Measurements from ENCODE around the gene PPP4C. TPM values are rescaled to one million over a fixed set of nuclear protein-coding genes. Genes with fewer than 3 reads are reported as not detected.

PPP4C gene
- total and polyA plus RNA-seq, 2 experiments from 2014 or later, result 123 to 236 TPM

- Histone ChIP-seq H4K20me1 (ENCODE audit: insufficient read depth, poor library complexity, severe bottlenecking) (peaks cover 20% of the 10 kb centered on the region), H3K9me2 (replicated peaks; ENCODE audit: insufficient read depth) (no peaks in the 10 kb centered on the region), H3K4me2 (peak overlapping the region; percentile 54), H3K27ac (peak overlapping the region; percentile 86), H3K9me3 (ENCODE audit: low read depth) (no peaks in the 10 kb centered on the region), H2AFZ (no peak overlapping the region), H3K4me3 (no peak overlapping the region), H3K79me2 (peaks cover 78% of the 10 kb centered on the region), H3K36me3 (replicated peaks; ENCODE audit: insufficient read depth, low read depth) (no peaks in the 10 kb centered on the region), H3K4me1 (ENCODE audit: insufficient read depth) (peaks cover 29% of the 10 kb centered on the region), H3K27me3 (no peaks in the 10 kb centered on the region)
- WGBS (ENCODE audit: low lambda C conversion rate, missing lambda C conversion rate), result 87% methylated on average over 4 of the region's 4 CpGs
- no peak for DNase-seq (ENCODE audit: low spot score)
- TF ChIP-seq, protein P1, sequence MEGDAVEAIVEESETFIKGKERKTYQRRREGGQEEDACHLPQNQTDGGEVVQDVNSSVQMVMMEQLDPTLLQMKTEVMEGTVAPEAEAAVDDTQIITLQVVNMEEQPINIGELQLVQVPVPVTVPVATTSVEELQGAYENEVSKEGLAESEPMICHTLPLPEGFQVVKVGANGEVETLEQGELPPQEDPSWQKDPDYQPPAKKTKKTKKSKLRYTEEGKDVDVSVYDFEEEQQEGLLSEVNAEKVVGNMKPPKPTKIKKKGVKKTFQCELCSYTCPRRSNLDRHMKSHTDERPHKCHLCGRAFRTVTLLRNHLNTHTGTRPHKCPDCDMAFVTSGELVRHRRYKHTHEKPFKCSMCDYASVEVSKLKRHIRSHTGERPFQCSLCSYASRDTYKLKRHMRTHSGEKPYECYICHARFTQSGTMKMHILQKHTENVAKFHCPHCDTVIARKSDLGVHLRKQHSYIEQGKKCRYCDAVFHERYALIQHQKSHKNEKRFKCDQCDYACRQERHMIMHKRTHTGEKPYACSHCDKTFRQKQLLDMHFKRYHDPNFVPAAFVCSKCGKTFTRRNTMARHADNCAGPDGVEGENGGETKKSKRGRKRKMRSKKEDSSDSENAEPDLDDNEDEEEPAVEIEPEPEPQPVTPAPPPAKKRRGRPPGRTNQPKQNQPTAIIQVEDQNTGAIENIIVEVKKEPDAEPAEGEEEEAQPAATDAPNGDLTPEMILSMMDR (IDR thresholded peaks at IDR 0.05; ENCODE audit: poor library complexity), result no peak
- TF ChIP-seq EZH2 (IDR thresholded peaks at IDR 0.05; ENCODE audit: borderline replicate concordance) (no peak), EZH2phosphoT487 (IDR thresholded peaks at IDR 0.05; ENCODE audit: low read depth, severe bottlenecking, unreplicated experiment) (no peak)
These were observed 28.3 kb downstream of the PPP4C start for GRCh38 chr16:30104090-30104489.

- Histone ChIP-seq H3K4me3 (no peak overlapping the region), H3K4me1 (ENCODE audit: insufficient read depth) (peaks cover 27% of the 10 kb centered on the region), H3K27me3 (no peaks in the 10 kb centered on the region), H3K4me2 (peak overlapping the region; percentile 54), H2AFZ (no peak overlapping the region), H3K27ac (peak overlapping the region; percentile 86), H3K36me3 (replicated peaks; ENCODE audit: insufficient read depth, low read depth) (no peaks in the 10 kb centered on the region), H3K9me2 (replicated peaks; ENCODE audit: insufficient read depth) (no peaks in the 10 kb centered on the region), H3K9me3 (ENCODE audit: low read depth) (no peaks in the 10 kb centered on the region), H4K20me1 (ENCODE audit: insufficient read depth, poor library complexity, severe bottlenecking) (peaks cover 17% of the 10 kb centered on the region), H3K79me2 (peaks cover 74% of the 10 kb centered on the region)
- TF ChIP-seq, protein P1 (IDR thresholded peaks at IDR 0.05; ENCODE audit: poor library complexity), result no peak
- TF ChIP-seq EZH2 (IDR thresholded peaks at IDR 0.05; ENCODE audit: borderline replicate concordance), result no peak
- peak; percentile 58 for DNase-seq (ENCODE audit: low spot score)
- 66% methylated on average over 6 of the region's 6 CpGs for WGBS (ENCODE audit: low lambda C conversion rate, missing lambda C conversion rate)
These were observed 28.7 kb downstream of the PPP4C start for GRCh38 chr16:30104492-30104891.

DNA sequence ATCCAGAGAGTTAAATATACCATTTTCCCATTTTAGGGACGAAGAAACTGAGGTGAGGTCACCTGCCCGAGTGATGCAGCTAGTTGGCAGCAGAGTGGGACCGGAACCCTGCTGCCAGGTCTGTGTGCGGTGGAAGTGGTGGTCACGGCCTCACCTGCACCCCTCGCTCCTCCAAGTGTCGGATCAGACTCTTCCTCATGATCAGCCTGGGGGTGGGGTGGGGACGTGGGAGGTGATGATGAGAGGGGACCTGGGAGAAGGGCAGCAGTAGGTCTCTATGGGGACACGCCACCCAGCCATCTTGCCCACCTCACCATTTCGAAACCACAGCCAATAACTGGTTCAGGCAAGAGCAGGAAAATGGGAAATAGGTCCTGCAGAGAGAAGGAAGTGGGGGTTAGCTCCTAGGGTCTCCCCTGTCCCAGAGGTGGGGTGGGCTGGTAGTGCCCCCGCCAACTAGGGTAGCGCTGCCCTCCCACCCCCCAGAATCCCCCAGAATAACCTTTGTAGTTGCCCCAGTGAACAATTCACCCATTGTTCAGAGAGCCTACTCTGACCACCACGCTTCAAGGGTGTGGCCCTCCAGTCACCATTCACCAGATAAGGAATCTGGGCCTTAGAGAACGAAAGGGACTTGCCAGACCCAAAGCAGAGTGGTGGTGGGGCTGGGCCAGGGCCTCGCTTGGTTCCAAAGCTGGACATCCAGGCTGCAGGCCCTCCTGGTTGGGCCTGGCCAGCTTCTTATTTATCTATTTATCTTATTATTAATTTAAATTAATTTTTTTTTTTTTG lies 32.5 kb downstream of the PPP4C start:
- Histone ChIP-seq H3K4me3 (no peak overlapping the region), H3K4me2 (no peak overlapping the region), H3K79me2 (peaks cover 36% of the 10 kb centered on the region), H4K20me1 (ENCODE audit: insufficient read depth, poor library complexity, severe bottlenecking) (peaks cover 6% of the 10 kb centered on the region), H3K27me3 (no peaks in the 10 kb centered on the region), H2AFZ (no peak overlapping the region), H3K4me1 (ENCODE audit: insufficient read depth) (peaks cover 29% of the 10 kb centered on the region), H3K9me3 (ENCODE audit: low read depth) (no peaks in the 10 kb centered on the region), H3K9me2 (replicated peaks; ENCODE audit: insufficient read depth) (no peaks in the 10 kb centered on the region), H3K36me3 (replicated peaks; ENCODE audit: insufficient read depth, low read depth) (no peaks in the 10 kb centered on the region), H3K27ac (peak overlapping the region; percentile 9)
- TF ChIP-seq EZH2 (IDR thresholded peaks at IDR 0.05; ENCODE audit: borderline replicate concordance), result no peak
- TF ChIP-seq, protein P1 (IDR thresholded peaks at IDR 0.05; ENCODE audit: poor library complexity), result no peak
- TF ChIP-seq EZH2phosphoT487 (IDR thresholded peaks at IDR 0.05; ENCODE audit: low read depth, severe bottlenecking, unreplicated experiment), result no peak
- DNase-seq (ENCODE audit: low spot score), result no peak
- 89% methylated on average over 12 of the region's 15 CpGs for WGBS (ENCODE audit: low lambda C conversion rate, missing lambda C conversion rate)
